AG08395 (cell line): Measurements from ENCODE around the gene TRAPPC3.

Experiments
- DNase-seq: peaks from one replicate; pipeline ENCODE4 v3.0.0; 2012; ENCODE audit warnings: mixed read lengths, low spot score

The TRAPPC3 gene

GRCh38 chr1:36097693-36098585, 51.3 kb downstream of the TRAPPC3 start:
- no peak for DNase-seq

- no peak for DNase-seq
Observed at GRCh38 chr1:36096500-36097432, 52.5 kb downstream of the TRAPPC3 start.

- no peak for DNase-seq
Observed at GRCh38 chr1:36095760-36096405, 53.4 kb downstream of the TRAPPC3 start.

- peak; percentile 52 for DNase-seq
Observed at GRCh38 chr1:36094621-36095061, 54.6 kb downstream of the TRAPPC3 start.

- no peak for DNase-seq
Observed at GRCh38 chr1:36093929-36094328, 55.4 kb downstream of the TRAPPC3 start.

- no peak for DNase-seq
Observed at GRCh38 chr1:36093226-36093625, 56.1 kb downstream of the TRAPPC3 start.

- DNase-seq, result no peak
Observed at GRCh38 chr1:36092798-36093185, 56.5 kb downstream of the TRAPPC3 start.

GRCh38 chr1:36092166-36092797, 57.0 kb downstream of the TRAPPC3 start:
- DNase-seq, result no peak

GRCh38 chr1:36091698-36092097, 57.6 kb downstream of the TRAPPC3 start:
- DNase-seq, result no peak

GRCh38 chr1:36091141-36091540, 58.1 kb downstream of the TRAPPC3 start:
- no peak for DNase-seq

- DNase-seq, result peak; percentile 31
Observed at GRCh38 chr1:36089393-36090121, 59.7 kb downstream of the TRAPPC3 start.

GRCh38 chr1:36088577-36089392, 60.5 kb downstream of the TRAPPC3 start, which contains the start of gene ADPRS:
ADPRS (plus strand) TSS chr1:36088892; CDS start chr1:36088905, 13 bp downstream.
- peak; percentile 93 for DNase-seq

GRCh38 chr1:36088265-36088576, 61.1 kb downstream of the TRAPPC3 start:
- no peak for DNase-seq

- no peak for DNase-seq
Observed at GRCh38 chr1:36087233-36088123, 61.8 kb downstream of the TRAPPC3 start.
